CD4-positive, alpha-beta T cell (primary cell): ENCODE measurements around the gene CARD6. TPM values are rescaled to one million over a fixed set of nuclear protein-coding genes. Genes with fewer than 3 reads are reported as not detected.

ENCODE experiments used
- ATAC-seq: fragments of 200-7000 bp; cut with Tn5 transposase; one replicate; pipeline ENCODE4 v1.10.0; 2022; ENCODE audit warnings: mild to moderate bottlenecking; ENCODE audit not compliant: poor library complexity
- CTCF ChIA-PET: fragments of 350-600 bp; sonication (Branson Sonifier 250); formaldehyde crosslinking; loops from one replicate; lab custom pipeline; 2021; ENCODE audit warnings: antibody characterized with exemption, inconsistent platforms; lab: Charles Lee
- POLR2A ChIA-PET: fragments of 350-600 bp; sonication (Branson Sonifier 250); formaldehyde crosslinking; loops from one replicate; lab custom pipeline; 2021; ENCODE audit warnings: antibody characterized with exemption, inconsistent platforms; lab: Charles Lee
- DNase-seq, 14 experiments: peaks; one replicate each; pipeline ENCODE4 v3.0.0-alpha.2; 2013 to 2020; ENCODE audit warnings: mixed read lengths in 2 of 14
- H3K27ac ChIP-seq, 2 donors: one replicate each; pipeline versions ENCODE4 v1.5.1 to v1.7.0; 2013; ENCODE audit warnings: low read length in 2 of 2, low read depth in 1 of 2, mild to moderate bottlenecking in 1 of 2
- H3K27me3 ChIP-seq, 2 experiments: 1 replicate in 1 of 2; 2 replicates in 1 of 2; pipeline versions ENCODE4 v1.6.1 to v1.7.0; 2013; ENCODE audit warnings: low read length in 2 of 2, control low read depth in 1 of 2, mild to moderate bottlenecking in 1 of 2, moderate library complexity in 1 of 2; ENCODE audit not compliant: insufficient read depth in 2 of 2, control insufficient read depth in 1 of 2
- H3K36me3 ChIP-seq: one replicate; pipeline ENCODE4 v1.6.1; 2013; ENCODE audit warnings: low read length, control low read depth; ENCODE audit not compliant: insufficient read depth
- H3K4me1 ChIP-seq: one replicate; pipeline ENCODE4 v1.6.1; 2013; ENCODE audit warnings: low read length, control low read depth; ENCODE audit not compliant: insufficient read depth
- H3K4me3 ChIP-seq: one replicate; pipeline ENCODE4 v1.5.1; 2013; ENCODE audit warnings: mild to moderate bottlenecking, low read length, moderate library complexity
- H3K9me3 ChIP-seq, 2 experiments: 1 replicate in 1 of 2; 2 replicates in 1 of 2; pipeline versions ENCODE4 v1.6.1 to v1.7.0; 2013; ENCODE audit warnings: low read length in 2 of 2, mild to moderate bottlenecking in 2 of 2, control low read depth in 1 of 2, moderate library complexity in 1 of 2; ENCODE audit not compliant: control insufficient read depth in 1 of 2, insufficient read depth in 1 of 2
- H3K27ac Mint-ChIP-seq: one replicate; pipeline ENCODE4 v1.8.0; 2020; ENCODE audit warnings: mixed read lengths
- H3K27me3 Mint-ChIP-seq: one replicate; pipeline ENCODE4 v1.8.0; 2021; ENCODE audit warnings: mixed read lengths
- H3K36me3 Mint-ChIP-seq: one replicate; pipeline ENCODE4 v1.8.0; 2021; ENCODE audit warnings: low read depth, mixed read lengths
- H3K4me1 Mint-ChIP-seq: one replicate; pipeline ENCODE4 v1.8.0; 2021; ENCODE audit warnings: low read depth, mixed read lengths
- H3K4me3 Mint-ChIP-seq: one replicate; pipeline ENCODE4 v1.8.0; 2020; ENCODE audit warnings: mild to moderate bottlenecking, mixed read lengths
- H3K9me3 Mint-ChIP-seq: one replicate; pipeline ENCODE4 v1.8.0; 2020; ENCODE audit warnings: mixed read lengths
- CTCF ChIP-seq: fragments of 200-600 bp; IDR thresholded peaks from one replicate; pipeline ENCODE4 v1.8.0; 2022; ENCODE audit warnings: antibody characterized with exemption, mild to moderate bottlenecking
- intact Hi-C, 2 experiments: fragments of 100-400 bp; cut with DNase I in 1 of 2; cut with micrococcal nuclease in 1 of 2; formaldehyde crosslinking; loops; one replicate each; pipeline versions ENCODE4 v1.15.1 to v1.9.0; 2023 to 2025; cut with DNase I, micrococcal nuclease
- total RNA-seq, 174 experiments: library from RNA in 2 of 174; stranded (reverse) in 2 of 174; gene quantifications; one replicate each; pipeline ENCODE4 v1.2.3 and lab custom pipeline; 2021 to 2026

The CARD6 gene
- total RNA-seq, 2 experiments from 2014 or later: 0.16 to 0.53 TPM

- ChIA-PET POLR2A (no interaction called here), CTCF (interaction anchor here (1.2 kb wide), 1 partner anchor 30 kb away, joined by 3 read pairs; no protein-coding TSS in a partner anchor)
- peaks cover 73% of the 10 kb centered on the region for H3K36me3 Mint-ChIP-seq
Observed at GRCh38 chr5:40828690-40829661, 12.2 kb upstream of the CARD6 start.

GRCh38 chr5:40829748-40830533, 11.2 kb upstream of the CARD6 start:
- intact Hi-C loops: loop anchor here in 1 of 2 experiments (5.0 to 10.0 kb wide), 2 partner anchors 138 to 425 kb away; no protein-coding TSS in a partner anchor
- no peak overlapping the region for H3K4me3 ChIP-seq
- peaks cover 50% of the 10 kb centered on the region for H3K4me1 Mint-ChIP-seq
- POLR2A ChIA-PET: interaction anchor here (0.7 kb wide), 1 partner anchor 15 kb away, joined by 3 read pairs; no protein-coding TSS in a partner anchor
- no peaks in the 10 kb centered on the region for H3K9me3 Mint-ChIP-seq
- no peak overlapping the region for H3K27ac Mint-ChIP-seq
- TF ChIP-seq CTCF: no peak
- CTCF ChIA-PET: interaction anchor here (1.2 kb wide), 1 partner anchor 31 kb away, joined by 3 read pairs; no protein-coding TSS in a partner anchor
- H3K9me3 ChIP-seq: no peaks in the 10 kb centered on the region
- no peak overlapping the region for H3K27ac ChIP-seq
- DNase-seq: no peak
- ATAC-seq: no peak
- H3K4me3 Mint-ChIP-seq: no peak overlapping the region
- no peaks in the 10 kb centered on the region for H3K27me3 ChIP-seq
- peaks cover 82% of the 10 kb centered on the region for H3K36me3 Mint-ChIP-seq
- no peaks in the 10 kb centered on the region for H3K27me3 Mint-ChIP-seq
- peaks cover 81% of the 10 kb centered on the region for H3K36me3 ChIP-seq
- peaks cover 20% of the 10 kb centered on the region for H3K4me1 ChIP-seq

More at GRCh38 chr5:40828690-40829661, 12.2 kb upstream of the CARD6 start:
- Mint-ChIP-seq H3K4me1 (peaks cover 40% of the 10 kb centered on the region), H3K27me3 (no peaks in the 10 kb centered on the region), H3K4me3 (no peak overlapping the region), H3K27ac (peak overlapping the region; percentile 8), H3K9me3 (no peaks in the 10 kb centered on the region)
- Histone ChIP-seq H3K9me3 (no peaks in the 10 kb centered on the region), H3K36me3 (peaks cover 77% of the 10 kb centered on the region), H3K27me3 (no peaks in the 10 kb centered on the region), H3K4me3 (no peak overlapping the region), H3K4me1 (peaks cover 11% of the 10 kb centered on the region), H3K27ac (no peak overlapping the region)
- intact Hi-C loops: no loop called here
- DNase-seq: no peak
- ATAC-seq: no peak
- no peak for TF ChIP-seq CTCF
